NCI-H2227 (cell line): ENCODE results near the gene SPATA21.

Experiments
- DNase-seq: peaks from one replicate; lab custom pipeline; 2025; ENCODE audit not compliant: unreplicated experiment; lab: John Stamatoyannopoulos, UW

SPATA21 gene

GRCh38 chr1:16351456-16351993, 85.7 kb downstream of the SPATA21 start:
- peak; percentile 27 for DNase-seq

- no peak for DNase-seq
Observed at GRCh38 chr1:16349847-16350406, 87.3 kb downstream of the SPATA21 start.
